Chondrocyte (in vitro differentiated cells): ENCODE measurements around the gene DNTTIP2. TPM values are rescaled to one million over a fixed set of nuclear protein-coding genes. Genes with fewer than 3 reads are reported as not detected.

Experiments
- DNase-seq: peaks from one replicate; pipeline ENCODE4 v3.0.0; 2021; ENCODE audit warnings: mixed read lengths, low spot score
- H3K27ac Mint-ChIP-seq: one replicate; pipeline ENCODE4 v1.8.0; 2021; ENCODE audit warnings: mild to moderate bottlenecking, moderate library complexity, mixed read lengths; ENCODE audit not compliant: unreplicated experiment
- H3K27me3 Mint-ChIP-seq: 2 replicates; pipeline ENCODE4 v1.8.0; 2021; ENCODE audit warnings: low read depth, mixed read lengths
- H3K36me3 Mint-ChIP-seq: 2 replicates; pipeline ENCODE4 v1.8.0; 2021; ENCODE audit warnings: low read depth, mixed read lengths
- H3K4me1 Mint-ChIP-seq: 2 replicates; pipeline ENCODE4 v1.8.0; 2021; ENCODE audit warnings: low read depth, mild to moderate bottlenecking, mixed read lengths
- H3K4me3 Mint-ChIP-seq: one replicate; pipeline ENCODE4 v1.8.0; 2021; ENCODE audit warnings: mild to moderate bottlenecking, moderate library complexity, mixed read lengths; ENCODE audit not compliant: unreplicated experiment
- H3K9me3 Mint-ChIP-seq: 2 replicates; pipeline ENCODE4 v1.8.0; 2021; ENCODE audit warnings: low read depth, mixed read lengths
- total RNA-seq: library from RNA; stranded (reverse); gene quantifications from 3 replicates; pipeline ENCODE4 v1.2.1, GENCODE V29; 2021
- TF ChIP-seq, protein P1 (sequence below): fragments of 200-600 bp; sonication (generic); IDR thresholded peaks from 2 replicates; pipeline ENCODE4 v1.5.0; 2021; ENCODE audit warnings: antibody characterized with exemption, mild to moderate bottlenecking, moderate library complexity

DNTTIP2 gene
- total RNA-seq, 1 donor from 2014 or later = 39.1 TPM

GRCh38 chr1:93822730-93823425 lies 56.1 kb downstream of the DNTTIP2 start:
- TF ChIP-seq, protein P1, sequence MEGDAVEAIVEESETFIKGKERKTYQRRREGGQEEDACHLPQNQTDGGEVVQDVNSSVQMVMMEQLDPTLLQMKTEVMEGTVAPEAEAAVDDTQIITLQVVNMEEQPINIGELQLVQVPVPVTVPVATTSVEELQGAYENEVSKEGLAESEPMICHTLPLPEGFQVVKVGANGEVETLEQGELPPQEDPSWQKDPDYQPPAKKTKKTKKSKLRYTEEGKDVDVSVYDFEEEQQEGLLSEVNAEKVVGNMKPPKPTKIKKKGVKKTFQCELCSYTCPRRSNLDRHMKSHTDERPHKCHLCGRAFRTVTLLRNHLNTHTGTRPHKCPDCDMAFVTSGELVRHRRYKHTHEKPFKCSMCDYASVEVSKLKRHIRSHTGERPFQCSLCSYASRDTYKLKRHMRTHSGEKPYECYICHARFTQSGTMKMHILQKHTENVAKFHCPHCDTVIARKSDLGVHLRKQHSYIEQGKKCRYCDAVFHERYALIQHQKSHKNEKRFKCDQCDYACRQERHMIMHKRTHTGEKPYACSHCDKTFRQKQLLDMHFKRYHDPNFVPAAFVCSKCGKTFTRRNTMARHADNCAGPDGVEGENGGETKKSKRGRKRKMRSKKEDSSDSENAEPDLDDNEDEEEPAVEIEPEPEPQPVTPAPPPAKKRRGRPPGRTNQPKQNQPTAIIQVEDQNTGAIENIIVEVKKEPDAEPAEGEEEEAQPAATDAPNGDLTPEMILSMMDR = no peak
- H3K4me3 Mint-ChIP-seq = no peak overlapping the region

GRCh38 chr1:93821423-93822144 lies 57.4 kb downstream of the DNTTIP2 start:
- Mint-ChIP-seq H3K4me3 (no peak overlapping the region), H3K4me1 (peaks cover 34% of the 10 kb centered on the region), H3K27ac (no peak overlapping the region), H3K9me3 (no peaks in the 10 kb centered on the region), H3K27me3 (no peaks in the 10 kb centered on the region), H3K36me3 (peaks cover under 1% of the 10 kb centered on the region)
- TF ChIP-seq, protein P1 = no peak
- DNase-seq = no peak

More at GRCh38 chr1:93822730-93823425, 56.1 kb downstream of the DNTTIP2 start:
- no peaks in the 10 kb centered on the region for H3K9me3 Mint-ChIP-seq
- no peaks in the 10 kb centered on the region for H3K27me3 Mint-ChIP-seq
- DNase-seq = no peak
- H3K27ac Mint-ChIP-seq = no peak overlapping the region
- H3K36me3 Mint-ChIP-seq = peaks cover 2% of the 10 kb centered on the region
- peaks cover 34% of the 10 kb centered on the region for H3K4me1 Mint-ChIP-seq

- Mint-ChIP-seq H3K27ac (no peak overlapping the region), H3K36me3 (no peaks in the 10 kb centered on the region), H3K4me1 (peaks cover 37% of the 10 kb centered on the region), H3K27me3 (no peaks in the 10 kb centered on the region), H3K4me3 (no peak overlapping the region), H3K9me3 (no peaks in the 10 kb centered on the region)
- DNase-seq = no peak
- TF ChIP-seq, protein P1 = no peak
Measured at GRCh38 chr1:93820554-93821422, 58.2 kb downstream of the DNTTIP2 start.

- TF ChIP-seq, protein P1 = no peak
- peaks cover 47% of the 10 kb centered on the region for H3K4me1 Mint-ChIP-seq
- no peaks in the 10 kb centered on the region for H3K27me3 Mint-ChIP-seq
- no peaks in the 10 kb centered on the region for H3K36me3 Mint-ChIP-seq
- no peaks in the 10 kb centered on the region for H3K9me3 Mint-ChIP-seq
- H3K27ac Mint-ChIP-seq = no peak overlapping the region
- no peak for DNase-seq
- H3K4me3 Mint-ChIP-seq = no peak overlapping the region
Measured at GRCh38 chr1:93818570-93818959, 60.4 kb downstream of the DNTTIP2 start.
